Umbilical cord (tissue), 2 donors: ENCODE measurements around the gene ZNF521. TPM values are rescaled to one million over a fixed set of nuclear protein-coding genes. Genes with fewer than 3 reads are reported as not detected.

ENCODE experiments used
- DNase-seq: peaks from one replicate; pipeline ENCODE4 v3.0.0-alpha.2; 2015; ENCODE audit warnings: low spot score
- total RNA-seq: library from RNA; depleted of rRNA; stranded (reverse); fragments of >200 nt; gene quantifications from one replicate; pipeline ENCODE4 v1.2.3, GENCODE V29; 2014; ENCODE audit warnings: low replicate concordance; ENCODE audit not compliant: insufficient read depth

ZNF521 gene
- total RNA-seq, 1 donor from 2014 or later = 50.6 TPM

DNA sequence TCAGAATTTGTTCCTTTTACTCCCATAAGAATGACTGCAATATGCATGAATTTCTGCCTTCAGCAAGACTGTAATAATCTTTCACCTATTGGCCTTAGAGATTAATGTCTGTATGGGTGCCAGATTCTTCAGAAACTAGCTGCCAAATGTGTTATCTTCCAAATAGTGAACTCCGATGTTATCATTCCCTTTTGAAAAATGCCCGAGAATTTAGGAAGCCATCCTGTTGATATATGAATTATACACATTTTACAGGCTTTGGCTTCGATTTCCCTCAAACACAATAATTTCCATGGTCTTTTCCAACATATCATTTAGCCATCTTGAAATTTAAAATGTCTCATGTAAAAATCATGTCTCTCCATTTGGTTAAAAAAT, 101.5 kb downstream of the ZNF521 start:
- DNase-seq = peak; percentile 22

DNA sequence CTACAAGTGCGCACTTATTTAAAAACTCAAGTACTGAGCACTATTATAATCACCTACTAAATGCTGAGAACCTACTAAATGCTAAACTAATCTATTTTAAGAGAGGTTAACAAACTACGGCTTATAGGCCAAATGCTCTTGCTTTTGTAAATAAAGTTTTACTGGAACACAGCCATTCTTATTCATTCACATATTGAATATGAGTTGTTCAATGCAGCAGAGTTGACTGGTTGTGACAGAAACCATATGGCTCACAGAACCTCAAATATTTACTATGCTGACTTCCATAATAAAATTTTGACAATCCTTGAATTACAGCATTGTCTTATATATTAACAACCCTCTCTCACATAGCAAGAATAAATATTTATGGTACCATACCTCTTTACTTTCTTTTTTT, 103.2 kb downstream of the ZNF521 start:
- DNase-seq = no peak

DNA sequence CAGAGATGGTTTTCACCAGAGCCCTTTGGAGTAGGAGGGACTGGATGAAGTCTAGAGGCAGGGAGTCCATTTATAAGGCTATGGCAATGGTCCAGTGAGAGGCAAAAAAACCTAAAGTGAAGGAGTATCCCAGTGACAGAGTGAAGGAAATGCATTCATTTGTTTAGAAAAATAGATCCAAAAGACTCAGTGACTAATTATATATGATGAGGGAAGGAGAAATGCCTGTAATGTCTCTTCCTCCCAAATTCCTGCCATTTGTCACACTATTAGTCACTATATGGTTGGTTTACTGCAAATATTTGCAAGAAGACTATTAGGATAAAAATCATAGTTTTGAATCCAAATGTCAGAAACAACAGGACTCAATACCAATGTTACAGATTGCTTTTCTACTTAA, 104.2 kb downstream of the ZNF521 start:
- DNase-seq = no peak

DNA sequence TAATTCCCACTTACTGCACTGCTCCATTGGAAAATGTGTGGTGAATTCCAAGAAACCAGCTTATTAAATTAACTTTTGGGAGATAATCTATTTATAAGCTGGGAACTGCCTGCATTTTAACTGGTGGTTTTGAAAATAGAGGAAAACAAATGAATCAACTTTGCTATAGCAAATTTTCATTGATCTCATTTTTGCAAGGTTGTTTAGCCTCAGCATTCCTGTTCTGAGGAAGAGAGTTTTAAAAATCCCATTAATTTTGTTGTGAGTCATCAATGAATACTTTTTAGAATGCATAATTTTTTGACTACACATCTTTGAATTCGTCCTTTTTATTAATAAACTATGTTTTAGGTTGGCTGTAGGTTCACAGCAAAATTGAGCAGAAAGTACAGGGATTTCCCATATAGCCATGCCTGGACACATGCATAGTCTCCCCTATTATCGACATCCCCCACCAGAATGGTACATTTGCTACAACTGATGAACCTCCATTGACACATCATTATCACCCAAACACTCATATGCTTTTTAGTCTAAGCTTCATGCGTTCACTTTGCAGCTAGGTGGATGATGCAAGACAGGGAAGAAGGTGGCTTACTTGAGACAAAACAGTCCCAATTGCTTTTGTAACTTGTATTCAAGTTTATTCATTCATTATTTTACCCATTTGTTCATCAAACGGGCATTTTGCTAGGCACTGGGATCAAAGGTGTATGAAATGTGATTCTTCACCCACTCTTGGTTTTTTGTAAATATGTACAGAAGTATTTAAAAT, 106.9 kb downstream of the ZNF521 start:
- DNase-seq = no peak

DNA sequence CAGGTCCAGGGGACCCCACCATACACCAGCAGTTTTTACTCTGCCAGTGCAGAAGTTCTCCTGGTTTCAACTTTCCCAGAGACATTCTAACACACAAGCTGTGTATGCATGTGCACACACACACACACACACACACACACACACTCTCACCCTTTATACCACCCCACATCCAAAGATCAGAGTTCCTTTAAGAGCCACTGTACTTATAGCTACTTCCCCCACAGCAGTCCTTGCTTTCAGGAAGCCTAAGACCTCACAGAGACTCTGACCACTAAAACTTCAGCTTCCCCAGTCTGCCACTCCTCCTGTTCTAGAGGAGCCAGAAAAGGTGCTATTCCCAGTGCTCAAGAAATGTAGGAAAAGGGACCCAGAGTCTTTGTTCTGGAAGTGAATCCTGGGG, 107.8 kb downstream of the ZNF521 start:
- DNase-seq = no peak

DNA sequence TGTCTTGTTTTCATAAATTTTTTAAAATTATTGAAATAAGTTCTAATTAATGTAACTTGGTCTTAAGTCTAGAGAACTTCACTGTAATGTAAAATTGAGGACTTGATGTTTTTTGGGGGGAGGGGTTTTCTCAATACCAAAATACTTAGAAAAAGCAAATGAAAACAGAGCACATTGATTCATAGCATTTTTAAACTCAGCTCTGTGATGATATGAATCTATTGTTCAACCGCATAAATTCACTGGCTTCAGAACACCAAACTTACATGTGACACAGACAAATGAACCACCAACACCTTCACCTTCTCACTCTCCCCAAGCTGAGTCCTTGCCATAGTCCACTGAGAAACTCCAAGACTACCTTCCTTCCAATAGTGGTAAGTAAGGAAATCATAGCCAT, 108.2 kb downstream of the ZNF521 start:
- no peak for DNase-seq

DNA sequence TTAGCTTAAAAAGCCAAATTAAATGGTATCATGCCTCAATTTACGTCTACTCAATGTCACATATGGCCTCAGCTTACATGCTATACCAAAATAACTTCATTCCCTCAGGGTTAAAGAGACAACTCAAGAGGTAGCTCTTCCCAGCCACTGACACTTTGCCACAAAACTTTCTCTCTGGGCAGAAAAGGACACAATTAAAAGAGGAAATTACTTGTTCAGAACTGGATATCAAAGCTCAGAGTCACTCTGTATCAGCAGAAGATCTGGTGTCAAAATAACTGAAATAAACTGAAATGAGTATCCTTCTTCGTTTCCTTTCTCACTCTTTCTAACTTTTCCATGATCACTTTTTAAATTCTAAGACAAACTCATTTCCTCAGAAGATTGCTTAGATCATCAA, 108.7 kb downstream of the ZNF521 start:
- DNase-seq = no peak

DNA sequence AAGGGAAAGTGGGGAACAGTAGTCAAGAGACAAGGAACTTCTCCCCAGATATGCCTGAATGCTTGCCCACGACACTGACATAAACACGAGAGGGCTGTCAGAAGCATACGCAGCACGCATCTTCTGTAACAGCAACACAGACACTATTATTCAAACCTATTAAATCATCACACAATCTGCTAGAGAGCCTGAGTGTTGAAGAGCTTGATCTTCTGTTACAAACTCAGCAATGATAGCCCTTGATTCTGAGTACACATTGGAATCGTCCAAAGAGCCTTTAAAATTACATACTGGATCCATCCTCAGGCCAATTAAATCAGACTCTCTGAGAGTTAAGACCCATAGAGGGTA, 111.6 kb downstream of the ZNF521 start:
- peak; percentile 37 for DNase-seq

DNA sequence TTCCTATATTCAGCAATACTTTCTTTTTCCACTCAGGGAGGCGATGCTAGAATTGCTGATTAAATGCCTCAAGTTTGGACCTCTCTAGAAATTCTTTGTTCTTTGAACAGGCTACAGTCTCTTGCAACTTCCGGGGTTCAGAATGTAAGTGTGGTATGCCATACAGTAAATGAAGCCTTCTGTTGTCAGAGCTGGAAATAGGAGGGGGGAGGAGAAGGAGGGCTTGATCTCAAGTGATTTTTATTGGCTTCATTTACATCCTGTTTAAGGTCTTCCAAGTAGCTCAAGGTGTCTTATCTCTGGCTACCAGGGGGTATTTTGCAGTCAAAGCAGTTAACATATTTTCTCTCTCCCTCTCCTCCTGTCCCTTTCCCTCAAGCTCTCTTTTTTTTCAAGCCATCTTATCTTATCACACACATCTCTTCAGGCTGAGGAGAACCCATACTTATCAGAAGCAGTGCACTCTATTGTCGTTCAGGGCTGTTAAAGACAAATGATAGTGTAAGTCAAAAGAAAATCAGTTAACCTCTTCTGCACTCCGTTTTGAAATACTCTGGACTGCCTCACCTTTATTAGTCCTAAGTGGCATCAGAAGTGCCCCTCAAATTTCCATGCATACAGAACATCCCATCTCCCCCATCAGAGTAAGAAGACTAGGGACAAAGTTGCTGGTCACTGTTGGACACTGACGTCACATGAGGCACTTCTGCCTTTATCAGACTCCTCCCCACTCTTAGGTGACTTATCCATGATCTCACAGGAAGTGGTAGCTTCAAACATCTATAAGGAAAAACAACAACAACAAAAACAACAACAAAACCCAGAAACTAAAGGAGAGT, 112.2 kb downstream of the ZNF521 start:
- peak; percentile 62 for DNase-seq

DNA sequence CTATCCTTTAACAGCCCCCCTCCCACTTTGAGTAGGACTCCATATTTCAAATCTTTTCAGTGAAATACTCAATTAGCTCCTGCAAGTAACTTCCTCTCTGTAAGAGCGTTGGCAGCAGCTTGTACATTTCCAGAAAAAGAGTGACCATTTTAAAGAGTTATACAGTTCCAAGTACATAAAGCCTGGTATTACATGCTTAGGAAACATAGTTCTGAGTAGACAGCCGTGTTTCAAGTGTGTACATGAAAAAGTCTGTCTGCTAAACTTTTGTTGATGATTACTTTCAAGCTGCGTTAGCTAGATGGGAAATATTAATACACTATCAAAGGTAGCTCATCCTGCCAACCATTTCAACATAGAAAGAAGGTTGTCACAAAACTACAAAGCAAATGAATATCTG, 112.8 kb downstream of the ZNF521 start:
- peak; percentile 77 for DNase-seq

DNA sequence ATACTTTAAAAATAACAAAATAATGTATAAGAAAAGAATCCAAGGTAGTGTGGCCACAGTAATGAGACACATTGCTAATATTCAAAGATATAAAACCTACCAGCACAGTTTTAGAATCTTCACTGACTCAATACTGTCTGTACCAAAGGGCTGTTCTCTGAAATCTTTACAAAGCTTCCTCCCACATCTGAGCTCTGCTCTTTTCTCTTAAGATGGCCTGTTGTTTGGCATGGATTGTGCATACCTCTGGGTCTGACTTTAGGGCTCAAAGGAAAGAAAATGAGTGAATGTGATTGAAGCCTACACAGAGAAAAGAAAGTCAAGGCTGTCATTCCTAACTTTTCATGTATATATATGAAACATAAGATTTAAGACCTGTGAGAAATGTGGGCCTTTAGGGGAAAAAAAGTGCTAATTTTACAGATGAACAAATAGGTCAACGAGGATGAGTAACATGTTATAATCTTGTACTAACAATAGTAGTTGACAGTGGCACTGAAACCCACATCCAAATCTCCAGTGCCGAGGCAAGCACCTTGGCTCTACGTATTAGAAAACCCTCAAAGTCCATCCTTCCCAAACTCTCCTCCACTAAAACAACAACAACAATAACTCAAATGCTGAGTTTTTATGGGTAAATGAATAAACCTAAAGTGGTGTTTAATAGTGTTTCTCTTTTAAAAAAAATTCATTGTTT, 114.2 kb downstream of the ZNF521 start:
- peak; percentile 69 for DNase-seq

DNA sequence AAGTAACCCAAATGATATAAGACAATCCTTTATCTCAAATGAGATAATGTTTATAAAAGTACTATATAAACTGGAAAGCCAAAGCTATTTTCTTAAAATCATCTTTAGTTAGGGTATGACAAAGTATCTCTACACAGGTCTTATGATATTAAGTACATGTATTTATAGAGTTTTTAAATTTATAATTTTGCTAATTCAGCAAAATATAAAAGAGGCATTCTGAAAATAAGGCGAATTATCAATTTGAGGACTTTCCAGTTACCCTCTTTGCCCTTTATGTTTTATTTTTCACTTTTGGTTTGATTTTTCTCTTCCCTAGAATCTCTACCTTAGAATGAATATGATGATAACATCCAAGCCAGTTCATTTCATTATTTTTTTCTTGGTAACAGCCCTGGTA, 115.2 kb downstream of the ZNF521 start:
- no peak for DNase-seq

DNA sequence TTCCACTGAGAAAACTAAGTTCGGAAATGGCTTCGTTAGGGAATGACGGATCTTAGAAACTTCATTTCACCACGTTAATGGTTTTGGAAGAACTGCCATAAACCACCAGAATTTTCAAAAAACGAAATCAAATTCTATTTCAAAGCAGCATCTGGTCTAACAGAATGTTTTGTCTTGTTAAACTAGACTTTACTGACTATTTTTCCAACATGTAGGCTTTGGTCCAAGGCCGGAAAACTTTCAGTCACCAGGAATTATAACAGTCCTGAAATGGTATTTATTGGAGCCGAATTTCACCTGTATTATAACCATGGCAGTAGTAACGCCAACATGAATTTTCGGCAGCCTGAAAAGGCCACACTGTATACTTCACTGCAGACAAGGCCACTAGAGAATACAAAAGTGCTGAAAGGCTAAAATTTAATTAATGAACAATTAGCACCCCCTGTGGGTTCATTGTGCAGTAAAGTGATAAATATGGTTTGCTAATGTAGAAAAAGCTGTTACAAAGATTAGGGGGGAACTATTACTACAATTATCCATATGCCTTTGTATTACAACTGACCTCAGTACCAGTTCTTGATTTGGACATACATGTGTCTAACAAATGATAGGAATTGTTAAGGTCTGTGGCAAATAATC, 116.4 kb downstream of the ZNF521 start:
- no peak for DNase-seq

DNA sequence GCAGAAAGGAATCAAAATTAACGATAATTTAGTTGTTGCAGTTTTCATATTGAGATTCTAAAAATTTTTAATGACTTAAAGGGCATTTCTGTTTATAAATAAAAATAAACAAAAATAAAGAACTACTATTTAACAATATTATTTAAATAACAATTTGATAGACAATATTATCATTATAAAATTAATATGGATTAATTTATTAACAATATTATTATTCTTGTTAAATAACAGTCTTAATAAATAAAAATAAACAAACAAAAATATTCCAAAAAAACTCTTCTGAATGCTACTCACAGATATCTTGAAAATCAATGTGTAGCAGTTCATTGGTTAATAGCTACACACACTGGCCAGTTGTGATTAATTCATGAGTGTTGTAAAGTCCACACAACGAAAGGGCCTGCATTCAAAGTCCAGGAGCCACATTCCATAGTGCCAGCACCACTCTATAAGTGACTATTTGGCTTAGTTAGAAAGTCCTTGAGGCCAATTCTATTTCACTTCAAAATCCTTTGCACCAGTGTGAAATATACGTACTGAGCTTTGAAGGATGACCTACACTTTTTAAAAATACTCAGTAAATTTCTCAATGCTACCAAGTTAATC, 117.1 kb downstream of the ZNF521 start:
- no peak for DNase-seq

DNA sequence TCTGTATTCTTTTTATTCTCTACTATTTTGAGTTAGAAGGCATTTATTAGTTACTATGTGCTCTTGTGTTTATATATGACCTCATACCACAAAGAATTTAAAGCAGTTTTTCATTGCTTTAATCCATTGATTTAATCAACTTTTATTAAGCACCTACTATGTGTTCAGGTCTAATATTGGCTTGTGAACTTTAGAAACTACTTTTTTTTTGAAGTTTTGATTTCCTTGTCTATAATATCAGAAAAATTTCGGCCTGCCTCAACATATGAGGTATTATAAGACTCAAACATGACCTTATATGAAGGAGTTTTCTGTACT, 117.7 kb downstream of the ZNF521 start:
- no peak for DNase-seq

DNA sequence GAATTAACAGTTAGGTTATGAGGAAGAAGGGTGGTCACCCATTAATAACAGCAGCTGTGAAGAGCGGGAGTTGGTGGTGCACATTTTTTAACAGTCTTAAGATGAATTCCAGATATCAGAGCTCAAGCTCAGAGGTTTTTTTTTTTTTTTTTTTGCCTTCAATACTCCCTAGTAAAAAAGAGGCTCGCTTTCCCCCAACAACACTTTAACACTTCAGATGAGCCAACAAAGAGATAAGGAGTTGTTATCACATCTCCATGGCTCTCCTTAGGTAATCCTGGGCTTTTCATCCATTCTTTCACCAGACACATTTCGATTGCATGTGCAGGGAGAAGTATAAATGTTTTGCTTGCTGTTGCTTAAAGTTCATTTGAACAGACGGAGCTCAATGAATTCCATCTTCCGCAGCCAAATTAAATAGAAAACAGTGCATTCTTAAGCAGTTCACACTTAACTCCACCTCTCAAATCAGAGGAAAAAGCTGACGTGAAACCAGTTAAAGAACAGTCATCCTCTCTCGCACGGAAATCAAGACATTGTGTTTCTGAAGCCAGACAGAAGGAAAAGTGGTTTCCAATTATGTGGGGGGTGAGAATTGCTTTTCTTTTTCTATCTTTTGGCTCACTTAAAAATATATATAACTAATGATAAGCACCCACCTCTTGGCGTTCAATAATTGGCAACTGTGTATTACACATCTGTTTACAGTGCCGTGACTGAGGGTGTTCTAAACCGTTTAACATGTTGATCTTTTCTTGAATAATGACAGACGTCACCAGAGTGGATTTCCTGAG, 118.2 kb downstream of the ZNF521 start:
- DNase-seq = peak; percentile 86

DNA sequence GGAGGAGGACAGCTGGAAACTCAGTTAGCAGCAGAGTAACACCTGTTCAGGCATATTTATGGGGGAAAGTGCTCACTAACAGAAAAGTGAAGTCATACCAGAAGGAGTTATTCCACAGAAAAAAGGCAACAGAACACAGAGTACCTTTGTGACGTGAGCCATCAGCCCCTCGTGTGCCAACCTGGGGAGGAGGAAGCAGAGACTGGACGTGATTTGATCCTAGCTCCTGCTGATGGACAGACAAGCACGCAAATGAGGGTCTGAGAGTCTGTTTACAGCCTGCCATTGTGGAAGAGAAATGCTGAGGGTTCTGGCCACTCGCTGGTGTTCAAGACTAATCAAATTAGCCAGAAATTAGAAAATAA, 120.7 kb downstream of the ZNF521 start:
- DNase-seq = no peak

DNA sequence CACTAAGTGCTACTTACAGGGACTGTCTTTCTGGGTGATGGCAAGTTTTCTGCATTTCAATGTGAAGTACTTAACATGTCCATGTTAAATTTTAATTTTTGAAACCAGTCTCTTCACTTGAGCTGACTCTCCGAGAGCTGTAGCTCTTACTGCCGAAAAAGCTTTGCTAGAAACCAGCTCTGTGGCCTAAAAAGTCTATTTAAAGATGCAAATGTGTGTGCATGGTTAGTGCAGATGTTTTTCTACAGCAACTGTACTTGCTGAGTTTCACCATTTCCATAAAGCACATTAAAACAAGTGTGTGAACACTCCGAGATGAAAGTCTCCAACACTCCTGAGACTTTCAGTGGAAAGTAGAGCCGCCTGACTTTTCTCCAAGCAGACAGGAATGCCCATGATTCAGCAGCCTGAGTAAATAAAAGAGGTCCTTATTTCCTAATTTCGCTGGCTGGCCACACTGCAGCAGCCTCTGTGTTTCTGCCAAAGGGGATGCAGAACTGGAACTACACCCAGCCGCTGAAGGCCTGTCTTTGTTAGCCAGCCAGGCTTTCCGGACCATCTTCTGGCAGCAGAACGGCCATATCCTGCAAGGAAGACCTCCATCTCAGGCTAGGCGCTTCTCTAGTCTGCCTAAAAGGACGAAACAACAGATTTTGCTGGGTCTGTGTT, 121.2 kb downstream of the ZNF521 start:
- DNase-seq = peak; percentile 96

DNA sequence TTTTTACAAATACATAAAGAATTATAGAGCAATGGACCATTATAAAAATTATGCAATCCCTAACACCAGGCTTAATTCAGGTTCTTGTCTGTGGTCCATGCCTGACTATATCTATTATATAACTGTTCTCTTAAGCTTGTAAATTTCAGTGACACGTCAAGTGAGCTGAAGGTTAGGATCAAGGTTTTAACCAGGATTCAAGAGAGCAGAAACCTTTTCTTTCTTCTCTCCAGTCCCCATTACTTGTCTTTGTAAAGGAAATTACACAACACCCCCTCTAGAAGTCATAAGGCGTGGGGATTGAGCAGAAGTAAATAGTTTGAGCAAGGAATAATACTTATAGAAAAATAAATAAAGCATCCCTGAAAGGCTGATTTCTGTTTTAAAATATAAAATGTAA, 122.0 kb downstream of the ZNF521 start:
- DNase-seq = peak; percentile 63

DNA sequence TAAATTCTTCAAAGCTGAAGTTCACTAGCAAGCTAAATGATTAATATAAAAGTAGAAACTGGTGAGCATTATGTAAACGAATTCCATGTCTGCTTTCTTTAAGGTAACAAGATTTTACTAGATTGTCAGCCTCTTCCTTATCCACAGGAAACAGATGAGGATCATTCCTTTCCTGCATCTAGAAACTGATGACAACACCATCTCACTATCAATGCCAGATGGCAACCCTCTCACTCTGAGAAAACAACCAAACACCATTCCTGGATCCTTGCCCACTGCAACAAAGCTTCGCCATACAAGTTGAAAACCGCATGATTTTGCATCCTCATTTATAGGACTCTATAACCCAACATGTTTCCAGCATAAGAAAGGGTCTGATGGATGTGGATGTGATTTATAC, 122.9 kb downstream of the ZNF521 start:
- DNase-seq = peak; percentile 84

DNA sequence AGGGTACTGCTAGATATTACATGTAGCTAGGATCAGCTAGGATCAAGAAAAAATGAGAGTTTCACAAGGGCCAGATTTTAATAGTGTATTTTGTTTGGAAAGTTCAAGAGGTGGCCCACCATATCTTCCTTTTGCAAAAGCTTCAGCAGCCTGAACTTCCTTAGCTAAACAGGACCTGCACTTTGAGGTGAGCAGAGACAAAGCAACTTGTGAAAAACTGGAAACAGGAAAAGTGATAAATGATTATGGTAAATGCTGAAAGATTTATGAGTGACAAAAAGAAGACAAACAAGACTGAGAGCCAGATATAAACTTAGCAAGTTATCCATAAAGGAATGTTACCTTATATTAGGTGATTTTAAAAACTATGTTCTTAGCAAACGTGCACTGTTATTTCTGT, 123.6 kb downstream of the ZNF521 start:
- peak; percentile 46 for DNase-seq
